ENCODE data around the gene GDPGP1. TPM values are rescaled to one million over a fixed set of nuclear protein-coding genes. Genes with fewer than 3 reads are reported as not detected.

GDPGP1 gene
- total and polyA plus RNA-seq, 2 donors, result 3.6 to 6.6 TPM

DNA sequence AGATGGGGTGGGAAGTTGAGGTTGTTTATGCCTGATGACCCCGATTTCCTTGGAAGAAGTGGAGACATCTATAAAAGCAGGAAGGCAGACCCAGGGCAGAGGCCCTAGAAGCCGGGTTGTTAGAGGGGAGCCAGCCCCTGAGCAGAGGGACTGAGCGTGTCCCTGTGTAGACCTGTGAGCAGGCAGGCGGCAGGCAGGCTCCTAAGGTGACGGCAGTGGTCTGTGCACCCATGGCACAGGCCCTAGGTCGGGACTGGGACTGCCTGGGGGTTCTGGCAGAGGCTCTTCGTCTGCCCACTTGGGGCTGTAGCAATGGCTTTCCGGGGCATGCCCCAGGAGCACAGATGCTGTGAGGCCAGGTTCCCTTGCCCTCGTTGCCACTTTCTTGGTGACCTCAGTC lies 23.0 kb upstream of the GDPGP1 start:
- no peaks in the 10 kb centered on the region for H3K4me1 ChIP-seq (ENCODE audit: insufficient read depth)
- H3K36me3 ChIP-seq (ENCODE audit: insufficient read depth), result no peaks in the 10 kb centered on the region
- no peak overlapping the region for H3K4me3 ChIP-seq (ENCODE audit: low read depth, low read length)
- H3K27ac ChIP-seq (ENCODE audit: low read depth), result peak overlapping the region; percentile 91
- 88% methylated on average over 9 of the region's 9 CpGs for WGBS
- no peak for DNase-seq (ENCODE audit: extremely low spot score)

DNA sequence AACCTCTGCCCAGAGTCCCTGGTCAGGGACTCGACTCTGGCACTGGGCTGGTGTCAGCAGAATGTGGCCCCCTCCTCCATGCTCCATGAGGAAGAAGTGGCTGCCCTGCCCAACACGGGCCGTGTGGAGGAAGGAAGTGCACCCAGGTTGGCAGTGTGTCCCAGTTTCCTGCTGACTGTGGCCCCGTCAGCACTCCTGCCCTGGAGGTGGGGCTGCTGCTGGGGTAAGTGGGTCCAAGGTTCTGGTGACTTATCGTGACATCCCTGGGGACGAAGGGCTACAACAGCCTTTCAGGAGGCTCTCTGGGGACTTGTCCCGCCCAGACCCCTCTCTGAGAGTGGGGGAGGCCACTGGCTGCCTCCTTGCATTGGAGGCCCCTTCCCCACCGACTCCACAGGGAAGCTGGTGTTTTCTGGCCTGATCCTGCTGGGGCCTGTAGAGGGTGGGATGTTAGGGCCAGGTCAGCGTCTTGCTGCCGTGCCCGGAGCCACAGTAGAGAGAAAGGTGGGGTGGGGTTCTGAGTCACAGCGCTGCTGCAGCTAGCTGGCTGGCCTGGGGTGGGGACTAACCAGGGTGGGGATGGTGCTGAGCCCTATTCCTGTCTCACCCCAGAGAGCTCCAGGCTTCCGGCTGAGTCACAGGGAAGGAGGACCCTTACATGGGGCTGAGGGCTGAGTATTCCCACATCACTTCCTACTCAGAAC lies 22.4 kb upstream of the GDPGP1 start:
- H3K27ac ChIP-seq (ENCODE audit: low read depth), result peak overlapping the region; percentile 91
- H3K4me3 ChIP-seq (ENCODE audit: low read depth, low read length), result no peak overlapping the region
- no peaks in the 10 kb centered on the region for H3K36me3 ChIP-seq (ENCODE audit: insufficient read depth)
- no peak for DNase-seq (ENCODE audit: extremely low spot score)
- 70% methylated on average over 13 of the region's 13 CpGs for WGBS
- no peaks in the 10 kb centered on the region for H3K4me1 ChIP-seq (ENCODE audit: insufficient read depth)

DNA sequence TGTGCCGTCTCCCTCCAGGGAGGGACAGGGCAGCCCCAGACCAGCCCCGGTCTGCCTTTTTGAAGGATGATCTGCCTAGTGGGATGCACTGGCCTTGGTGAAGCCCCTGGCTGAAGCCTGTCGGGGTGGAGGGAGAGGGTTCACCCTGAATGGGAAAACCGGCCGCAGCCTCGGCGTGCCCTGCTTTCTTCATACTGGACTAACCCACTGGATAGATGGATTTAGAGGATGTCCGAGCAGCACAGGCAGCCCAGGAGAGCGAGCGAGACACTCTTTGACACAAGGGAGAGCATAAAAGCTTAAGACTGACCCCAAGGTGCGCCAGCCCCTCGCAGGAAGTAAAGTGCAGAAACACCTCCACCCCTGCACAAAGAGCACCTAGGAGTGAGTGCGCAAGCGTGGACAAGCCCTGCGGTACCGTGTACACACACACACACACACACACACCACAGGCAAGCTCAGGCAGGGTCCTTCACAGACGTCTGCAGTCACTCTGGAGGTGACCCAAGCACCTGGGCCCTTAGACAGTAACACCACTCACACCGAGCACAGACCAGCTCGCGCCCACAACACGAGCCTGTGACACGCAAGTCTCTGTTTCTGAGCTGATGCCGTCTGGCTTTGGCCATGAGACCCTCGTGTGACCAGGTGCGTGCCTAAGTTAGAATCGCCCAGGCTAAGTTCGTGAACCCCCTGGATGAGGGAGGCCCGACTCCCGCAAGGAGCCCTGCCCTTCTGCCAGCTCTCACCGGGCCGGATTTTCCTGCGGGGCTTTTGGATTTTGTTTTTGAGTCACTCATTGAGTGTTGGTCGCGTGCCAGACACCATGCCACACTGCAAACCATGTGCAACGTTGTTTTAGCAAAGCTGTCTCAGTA lies 21.5 kb upstream of the GDPGP1 start:
- WGBS, result 79% methylated on average over 35 of the region's 35 CpGs
- Histone ChIP-seq H3K4me1 (ENCODE audit: insufficient read depth) (no peaks in the 10 kb centered on the region), H3K4me3 (ENCODE audit: low read depth, low read length) (no peak overlapping the region), H3K36me3 (ENCODE audit: insufficient read depth) (no peaks in the 10 kb centered on the region), H3K27ac (ENCODE audit: low read depth) (peak overlapping the region; percentile 77)
- no peak for DNase-seq (ENCODE audit: extremely low spot score)

DNA sequence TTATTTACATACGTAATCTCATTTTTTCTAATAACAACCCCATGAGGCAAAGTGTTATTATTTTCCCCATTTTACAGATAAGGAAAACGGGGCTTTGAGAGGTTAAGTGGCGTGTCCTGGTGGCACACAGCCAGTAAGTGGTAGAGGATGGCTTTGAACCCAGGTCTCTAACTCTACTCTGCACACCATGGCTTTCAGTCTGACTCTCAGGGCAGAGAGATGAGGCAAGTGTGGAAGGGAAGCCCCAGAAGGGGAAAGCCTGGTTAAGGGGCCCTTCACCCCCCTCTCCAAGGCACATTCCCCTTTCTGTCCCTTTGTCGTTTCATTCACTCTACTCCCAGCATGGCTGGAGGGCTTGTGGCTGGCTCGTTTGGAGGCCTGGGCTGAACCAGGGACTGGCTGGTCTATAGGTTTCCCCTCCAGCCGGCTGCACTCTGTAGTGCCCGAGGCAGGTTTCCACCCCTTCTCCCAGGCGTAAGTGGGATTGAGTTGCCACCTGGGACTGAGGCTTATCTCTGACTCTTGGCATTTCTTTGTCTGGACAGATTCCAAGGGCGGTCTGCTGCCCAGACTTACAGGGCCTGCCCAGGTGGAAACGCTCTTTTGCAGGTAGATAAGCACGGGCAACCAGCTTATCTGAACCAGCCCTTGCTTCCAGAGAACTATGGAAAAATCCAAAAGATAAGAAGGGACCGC lies 20.7 kb upstream of the GDPGP1 start:
- no peaks in the 10 kb centered on the region for H3K36me3 ChIP-seq (ENCODE audit: insufficient read depth)
- no peak for DNase-seq (ENCODE audit: extremely low spot score)
- no peak overlapping the region for H3K4me3 ChIP-seq (ENCODE audit: low read depth, low read length)
- WGBS, result 68% methylated on average over 12 of the region's 12 CpGs
- H3K4me1 ChIP-seq (ENCODE audit: insufficient read depth), result no peaks in the 10 kb centered on the region
- H3K27ac ChIP-seq (ENCODE audit: low read depth), result peak overlapping the region; percentile 60

DNA sequence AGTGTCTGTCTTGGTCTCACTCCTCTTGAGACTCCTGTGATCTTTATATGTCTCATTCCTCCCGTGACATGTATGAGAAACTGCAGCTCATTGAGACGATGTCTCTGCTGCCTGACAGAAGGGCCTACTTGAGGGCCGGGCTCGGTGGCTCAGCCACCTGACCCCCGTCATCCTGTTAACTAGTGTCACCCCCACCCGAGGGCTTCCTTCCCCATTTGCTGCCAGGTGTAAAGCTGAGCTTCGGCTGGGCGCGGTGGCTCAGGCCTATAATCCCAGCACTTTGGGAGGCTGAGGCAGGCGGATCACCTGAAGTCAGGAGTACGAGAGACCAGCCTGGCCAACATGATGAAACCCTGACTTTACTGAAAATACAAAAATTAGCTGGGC lies 20.2 kb upstream of the GDPGP1 start:
- DNase-seq (ENCODE audit: extremely low spot score), result no peak
- Histone ChIP-seq H3K4me3 (ENCODE audit: low read depth, low read length) (no peak overlapping the region), H3K27ac (ENCODE audit: low read depth) (no peak overlapping the region)

DNA sequence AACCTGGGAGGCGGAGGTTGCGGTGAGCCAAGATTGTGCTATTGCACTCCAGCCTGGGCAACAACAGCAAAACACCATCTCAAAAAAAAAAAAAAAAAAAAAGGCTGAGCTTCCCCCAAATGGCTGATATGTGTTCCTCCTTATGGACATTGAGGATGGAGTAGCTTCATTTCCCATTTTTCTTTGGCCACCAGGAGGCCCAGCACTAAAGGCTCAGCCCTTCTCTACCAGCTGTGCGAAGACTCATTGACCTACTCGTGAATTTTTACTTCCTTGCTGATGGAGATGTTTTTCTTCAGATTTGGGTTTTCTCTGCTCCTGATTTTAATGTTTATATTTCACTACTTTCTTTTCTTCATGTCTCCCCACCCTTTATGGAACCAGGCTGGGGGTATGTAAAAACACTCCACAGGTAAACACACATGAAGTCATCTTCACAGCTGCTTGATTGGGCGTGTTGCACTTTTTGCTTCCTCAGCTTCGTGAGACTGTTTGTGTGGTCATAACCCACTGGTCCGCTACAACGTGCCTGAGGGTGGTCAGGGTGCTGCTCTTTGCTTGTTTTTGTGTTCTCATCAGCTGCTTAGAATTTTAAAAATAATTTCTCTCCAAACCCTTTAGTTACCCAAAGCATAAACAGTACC lies 19.3 kb upstream of the GDPGP1 start:
- no peaks in the 10 kb centered on the region for H3K36me3 ChIP-seq (ENCODE audit: insufficient read depth)
- no peak for DNase-seq (ENCODE audit: extremely low spot score)
- 77% methylated on average over 8 of the region's 8 CpGs for WGBS
- no peak overlapping the region for H3K27ac ChIP-seq (ENCODE audit: low read depth)
- no peak overlapping the region for H3K4me3 ChIP-seq (ENCODE audit: low read depth, low read length)
- H3K4me1 ChIP-seq (ENCODE audit: insufficient read depth), result no peaks in the 10 kb centered on the region

More for the DNA sequence above, 20.2 kb upstream of the GDPGP1 start:
- Histone ChIP-seq H3K4me1 (ENCODE audit: insufficient read depth) (no peaks in the 10 kb centered on the region), H3K36me3 (ENCODE audit: insufficient read depth) (no peaks in the 10 kb centered on the region)
- WGBS, result 80% methylated on average over 11 of the region's 11 CpGs

DNA sequence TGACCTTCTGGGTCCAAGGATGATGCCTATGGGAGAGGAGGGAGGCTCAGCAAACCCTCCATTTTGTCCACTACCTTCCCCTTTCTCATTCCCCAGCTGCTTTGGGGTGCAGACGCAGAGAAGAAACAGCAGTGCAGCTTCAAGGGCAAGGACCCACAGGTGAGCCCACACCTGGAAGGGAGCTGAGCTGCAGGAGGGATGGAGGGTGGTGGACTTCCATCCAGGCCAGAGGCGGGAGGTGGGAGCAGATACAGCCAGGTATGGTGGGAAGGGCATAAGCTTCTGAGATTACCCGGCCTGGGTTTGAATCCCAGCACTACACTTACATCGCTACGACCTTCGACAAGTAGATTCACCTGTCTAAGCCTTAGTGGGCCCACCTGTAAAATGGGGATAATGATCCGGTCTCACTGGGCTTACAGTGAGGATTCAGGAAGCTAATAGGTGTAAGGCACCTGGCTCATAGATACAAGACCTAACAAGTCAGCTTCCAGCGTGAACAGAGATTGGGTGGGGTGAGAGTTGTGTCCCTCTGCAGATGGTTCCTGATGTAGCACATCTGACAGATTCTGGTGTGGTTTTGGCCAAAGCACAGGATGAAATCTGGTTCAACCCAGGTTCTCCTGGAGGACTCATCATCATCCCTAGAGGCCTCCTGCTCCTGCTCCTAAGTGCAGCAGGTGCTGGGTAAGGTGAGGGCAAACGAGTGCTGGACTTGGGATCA lies 16.2 kb upstream of the GDPGP1 start:
- H3K4me1 ChIP-seq (ENCODE audit: insufficient read depth), result no peaks in the 10 kb centered on the region
- no peak overlapping the region for H3K27ac ChIP-seq (ENCODE audit: low read depth)
- H3K36me3 ChIP-seq (ENCODE audit: insufficient read depth), result no peaks in the 10 kb centered on the region
- no peak overlapping the region for H3K4me3 ChIP-seq (ENCODE audit: low read depth, low read length)
- WGBS, result 93% methylated on average over 9 of the region's 9 CpGs
- no peak for DNase-seq (ENCODE audit: extremely low spot score)

DNA sequence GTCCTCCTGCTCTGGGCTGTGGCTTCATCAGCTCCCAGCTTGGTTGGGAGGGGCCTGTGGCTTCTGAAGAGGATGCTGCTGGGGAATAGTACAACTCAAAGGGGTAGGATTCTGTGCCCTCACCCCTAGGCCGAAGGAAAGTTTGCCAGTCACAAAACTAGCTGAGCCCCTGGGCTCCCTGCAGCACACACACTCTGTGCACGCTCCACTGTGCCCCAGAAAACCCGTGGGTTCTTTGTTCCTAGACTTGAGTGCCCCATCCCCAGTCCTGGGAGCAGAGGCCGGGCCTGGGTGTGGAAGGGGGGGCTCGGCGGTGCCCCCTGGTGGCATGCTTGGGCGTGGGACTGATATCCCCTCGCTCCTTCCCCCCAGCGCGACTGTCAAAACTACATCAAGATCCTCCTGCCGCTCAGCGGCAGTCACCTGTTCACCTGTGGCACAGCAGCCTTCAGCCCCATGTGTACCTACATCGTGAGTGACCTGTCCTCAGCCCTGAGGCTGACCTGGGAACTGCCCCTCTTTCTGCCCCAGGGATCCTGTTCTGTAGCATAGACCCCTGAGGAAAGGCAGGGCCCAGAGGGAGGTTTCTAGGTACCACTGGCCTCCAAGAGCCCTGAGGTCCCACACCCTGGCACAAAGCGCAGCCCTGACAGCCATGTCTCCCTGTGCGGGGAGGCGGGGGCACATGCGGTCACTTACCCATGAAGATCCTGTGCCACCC lies 14.4 kb upstream of the GDPGP1 start:
- Histone ChIP-seq H3K27ac (ENCODE audit: low read depth) (no peak overlapping the region), H3K36me3 (ENCODE audit: insufficient read depth) (no peaks in the 10 kb centered on the region), H3K4me3 (ENCODE audit: low read depth, low read length) (no peak overlapping the region), H3K4me1 (ENCODE audit: insufficient read depth) (no peaks in the 10 kb centered on the region)
- no peak for DNase-seq (ENCODE audit: extremely low spot score)
- WGBS, result 65% methylated on average over 17 of the region's 17 CpGs

DNA sequence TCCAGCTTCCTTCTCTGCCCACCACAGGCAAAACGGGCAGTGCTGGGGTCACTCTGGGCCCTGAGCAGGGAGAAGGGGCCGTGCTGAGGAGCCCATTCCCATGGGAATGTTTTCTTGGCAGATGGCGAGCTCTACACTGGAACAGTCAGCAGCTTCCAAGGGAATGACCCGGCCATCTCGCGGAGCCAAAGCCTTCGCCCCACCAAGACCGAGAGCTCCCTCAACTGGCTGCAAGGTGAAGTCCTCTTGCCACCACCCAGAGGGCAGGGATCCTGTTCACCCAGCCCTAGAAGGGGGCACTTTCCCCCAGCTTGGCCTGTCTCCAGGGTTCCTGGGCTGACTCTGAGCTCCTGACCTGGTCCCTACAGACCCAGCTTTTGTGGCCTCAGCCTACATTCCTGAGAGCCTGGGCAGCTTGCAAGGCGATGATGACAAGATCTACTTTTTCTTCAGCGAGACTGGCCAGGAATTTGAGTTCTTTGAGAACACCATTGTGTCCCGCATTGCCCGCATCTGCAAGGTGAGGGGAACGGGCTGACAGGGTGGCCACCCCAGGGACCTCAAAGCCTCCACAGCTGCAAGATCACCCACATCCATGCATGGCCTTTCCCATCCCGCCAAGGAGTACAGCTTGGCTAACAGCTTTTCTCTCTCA lies 12.6 kb upstream of the GDPGP1 start:
- Histone ChIP-seq H3K4me1 (ENCODE audit: insufficient read depth) (no peaks in the 10 kb centered on the region), H3K4me3 (ENCODE audit: low read depth, low read length) (no peak overlapping the region), H3K27ac (ENCODE audit: low read depth) (no peak overlapping the region), H3K36me3 (ENCODE audit: insufficient read depth) (peaks cover 11% of the 10 kb centered on the region)
- no peak for DNase-seq (ENCODE audit: extremely low spot score)
- WGBS, result 38% methylated on average over 14 of the region's 14 CpGs

DNA sequence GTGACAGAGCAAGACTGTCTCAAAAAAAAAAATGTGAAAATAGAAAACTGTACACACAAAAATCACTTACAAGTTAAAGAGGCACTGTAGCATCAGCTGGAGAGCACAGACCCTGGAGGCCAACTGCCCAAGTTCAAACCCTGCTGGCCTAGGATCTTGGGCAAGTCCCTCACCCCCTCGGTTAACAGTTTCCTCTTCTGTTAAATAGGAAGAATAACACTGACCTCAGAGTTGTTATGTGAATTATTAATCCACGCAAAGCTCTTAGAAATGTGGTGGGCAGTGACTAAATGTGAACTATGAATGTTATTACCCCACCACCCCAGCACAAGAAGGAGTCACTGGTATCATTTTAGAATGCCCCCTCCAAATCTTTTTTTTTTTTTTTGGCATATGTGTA lies 11.5 kb upstream of the GDPGP1 start:
- H3K36me3 ChIP-seq (ENCODE audit: insufficient read depth), result peaks cover 12% of the 10 kb centered on the region
- WGBS, result 80% methylated on average over 2 of the region's 2 CpGs
- DNase-seq (ENCODE audit: extremely low spot score), result no peak
- no peaks in the 10 kb centered on the region for H3K4me1 ChIP-seq (ENCODE audit: insufficient read depth)
- no peak overlapping the region for H3K27ac ChIP-seq (ENCODE audit: low read depth)
- H3K4me3 ChIP-seq (ENCODE audit: low read depth, low read length), result no peak overlapping the region

DNA sequence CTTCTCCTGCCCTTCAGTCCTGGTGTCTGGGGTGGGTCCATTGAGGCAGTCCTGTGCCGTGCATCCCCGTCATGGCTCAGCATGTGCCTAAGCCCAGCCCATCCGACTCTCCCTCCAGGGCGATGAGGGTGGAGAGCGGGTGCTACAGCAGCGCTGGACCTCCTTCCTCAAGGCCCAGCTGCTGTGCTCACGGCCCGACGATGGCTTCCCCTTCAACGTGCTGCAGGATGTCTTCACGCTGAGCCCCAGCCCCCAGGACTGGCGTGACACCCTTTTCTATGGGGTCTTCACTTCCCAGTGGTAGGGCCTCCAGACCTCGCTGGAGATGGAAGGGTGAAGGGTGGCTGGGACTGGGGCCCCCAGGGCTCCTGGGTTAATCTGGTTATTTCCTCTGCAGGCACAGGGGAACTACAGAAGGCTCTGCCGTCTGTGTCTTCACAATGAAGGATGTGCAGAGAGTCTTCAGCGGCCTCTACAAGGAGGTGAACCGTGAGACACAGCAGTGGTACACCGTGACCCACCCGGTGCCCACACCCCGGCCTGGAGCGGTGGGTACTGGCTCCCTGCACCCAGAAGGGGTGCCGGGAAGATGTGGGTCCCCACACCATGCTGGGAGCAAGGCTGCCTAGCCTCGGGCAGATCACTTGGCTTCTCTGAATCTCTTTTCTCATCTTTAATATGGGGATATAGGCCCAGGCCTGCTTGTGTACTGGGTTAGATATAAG lies 10.4 kb upstream of the GDPGP1 start:
- 94% methylated on average over 22 of the region's 22 CpGs for WGBS
- H3K4me1 ChIP-seq (ENCODE audit: insufficient read depth), result no peaks in the 10 kb centered on the region
- DNase-seq (ENCODE audit: extremely low spot score), result no peak
- H3K36me3 ChIP-seq (ENCODE audit: insufficient read depth), result peaks cover 12% of the 10 kb centered on the region
- H3K4me3 ChIP-seq (ENCODE audit: low read depth, low read length), result no peak overlapping the region
- H3K27ac ChIP-seq (ENCODE audit: low read depth), result no peak overlapping the region

DNA sequence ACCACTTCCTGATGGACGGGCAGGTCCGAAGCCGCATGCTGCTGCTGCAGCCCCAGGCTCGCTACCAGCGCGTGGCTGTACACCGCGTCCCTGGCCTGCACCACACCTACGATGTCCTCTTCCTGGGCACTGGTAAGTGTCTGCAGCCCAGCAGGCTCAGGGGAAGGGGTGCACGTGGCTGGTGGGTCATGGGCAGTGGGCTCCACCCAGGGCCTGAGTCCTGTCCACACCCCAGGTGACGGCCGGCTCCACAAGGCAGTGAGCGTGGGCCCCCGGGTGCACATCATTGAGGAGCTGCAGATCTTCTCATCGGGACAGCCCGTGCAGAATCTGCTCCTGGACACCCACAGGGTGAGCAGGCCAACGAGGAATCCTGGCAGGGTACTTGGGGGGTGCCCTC lies 9.0 kb upstream of the GDPGP1 start:
- Histone ChIP-seq H3K36me3 (ENCODE audit: insufficient read depth) (peaks cover 14% of the 10 kb centered on the region), H3K4me1 (ENCODE audit: insufficient read depth) (no peaks in the 10 kb centered on the region), H3K27ac (ENCODE audit: low read depth) (no peak overlapping the region), H3K4me3 (ENCODE audit: low read depth, low read length) (no peak overlapping the region)
- 92% methylated on average over 17 of the region's 17 CpGs for WGBS
- no peak for DNase-seq (ENCODE audit: extremely low spot score)

Measured in urinary bladder (tissue), 4 donors.